Nephron (organoid): ENCODE measurements around the gene ADCK1.

Experiments used
- H3K27ac Mint-ChIP-seq, 3 experiments: 2 replicates each; pipeline ENCODE4 v1.8.0; 2020; ENCODE audit warnings: mixed read lengths in 3 of 3, mild to moderate bottlenecking in 2 of 3, moderate library complexity in 1 of 3
- H3K27me3 Mint-ChIP-seq: 2 replicates; pipeline ENCODE4 v1.8.0; 2021; ENCODE audit warnings: low read depth, mild to moderate bottlenecking, moderate library complexity, mixed read lengths
- H3K36me3 Mint-ChIP-seq: 2 replicates; pipeline ENCODE4 v1.8.0; 2020; ENCODE audit warnings: low read depth, mixed read lengths
- H3K4me1 Mint-ChIP-seq: 2 replicates; pipeline ENCODE4 v1.8.0; 2020; ENCODE audit warnings: mixed read lengths
- H3K4me3 Mint-ChIP-seq, 3 experiments: 2 replicates each; pipeline ENCODE4 v1.8.0; 2020; ENCODE audit warnings: mild to moderate bottlenecking in 3 of 3, mixed read lengths in 3 of 3, moderate library complexity in 2 of 3
- H3K9me3 Mint-ChIP-seq: 2 replicates; pipeline ENCODE4 v1.8.0; 2020; ENCODE audit warnings: mixed read lengths
- TF ChIP-seq, protein P1 (sequence below), 3 experiments: fragments of 200-600 bp; sonication (generic); IDR thresholded peaks; one replicate each; pipeline ENCODE4 v1.5.0; 2021; ENCODE audit warnings: antibody characterized with exemption in 3 of 3; ENCODE audit not compliant: unreplicated experiment in 3 of 3

ADCK1 gene

GRCh38 chr14:77865455-77865854 is 65.5 kb downstream of the ADCK1 start:
- TF ChIP-seq, protein P1, sequence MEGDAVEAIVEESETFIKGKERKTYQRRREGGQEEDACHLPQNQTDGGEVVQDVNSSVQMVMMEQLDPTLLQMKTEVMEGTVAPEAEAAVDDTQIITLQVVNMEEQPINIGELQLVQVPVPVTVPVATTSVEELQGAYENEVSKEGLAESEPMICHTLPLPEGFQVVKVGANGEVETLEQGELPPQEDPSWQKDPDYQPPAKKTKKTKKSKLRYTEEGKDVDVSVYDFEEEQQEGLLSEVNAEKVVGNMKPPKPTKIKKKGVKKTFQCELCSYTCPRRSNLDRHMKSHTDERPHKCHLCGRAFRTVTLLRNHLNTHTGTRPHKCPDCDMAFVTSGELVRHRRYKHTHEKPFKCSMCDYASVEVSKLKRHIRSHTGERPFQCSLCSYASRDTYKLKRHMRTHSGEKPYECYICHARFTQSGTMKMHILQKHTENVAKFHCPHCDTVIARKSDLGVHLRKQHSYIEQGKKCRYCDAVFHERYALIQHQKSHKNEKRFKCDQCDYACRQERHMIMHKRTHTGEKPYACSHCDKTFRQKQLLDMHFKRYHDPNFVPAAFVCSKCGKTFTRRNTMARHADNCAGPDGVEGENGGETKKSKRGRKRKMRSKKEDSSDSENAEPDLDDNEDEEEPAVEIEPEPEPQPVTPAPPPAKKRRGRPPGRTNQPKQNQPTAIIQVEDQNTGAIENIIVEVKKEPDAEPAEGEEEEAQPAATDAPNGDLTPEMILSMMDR (IDR thresholded peaks at IDR 0.05; ENCODE audit: unreplicated experiment in 3 of 3) = no peak
- Mint-ChIP-seq H3K27me3 (peaks cover 3% of the 10 kb centered on the region), H3K36me3 (peaks cover 18% of the 10 kb centered on the region), H3K9me3 (peaks cover 7% of the 10 kb centered on the region), H3K4me3 (no peak overlapping the region), H3K4me1 (no peaks in the 10 kb centered on the region), H3K27ac (no peak overlapping the region)

DNA sequence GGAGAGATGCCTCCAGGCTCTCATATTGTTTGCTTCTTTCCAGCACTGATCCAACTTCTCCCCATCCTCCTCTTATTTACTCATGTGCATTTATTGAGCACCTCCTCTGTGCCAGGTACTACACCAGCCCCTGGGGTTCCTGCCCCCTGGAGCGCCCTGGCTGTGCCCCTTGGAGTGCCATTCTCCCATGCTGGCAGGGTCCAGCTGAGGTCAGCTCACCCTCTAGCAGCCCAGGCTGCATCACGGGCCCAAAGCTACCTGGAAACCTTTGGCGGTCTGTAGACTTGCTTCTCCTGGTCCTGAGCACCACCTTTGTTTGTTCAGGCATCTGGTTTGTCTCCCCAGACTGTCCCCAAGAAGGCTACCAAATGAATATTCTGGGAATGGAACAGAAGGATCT is 67.0 kb downstream of the ADCK1 start:
- Mint-ChIP-seq H3K27ac (no peak overlapping the region), H3K4me3 (no peak overlapping the region), H3K4me1 (no peaks in the 10 kb centered on the region), H3K27me3 (peaks cover 3% of the 10 kb centered on the region), H3K36me3 (peaks cover 18% of the 10 kb centered on the region), H3K9me3 (peaks cover 7% of the 10 kb centered on the region)
- TF ChIP-seq, protein P1 (IDR thresholded peaks at IDR 0.05; ENCODE audit: unreplicated experiment in 3 of 3) = no peak

DNA sequence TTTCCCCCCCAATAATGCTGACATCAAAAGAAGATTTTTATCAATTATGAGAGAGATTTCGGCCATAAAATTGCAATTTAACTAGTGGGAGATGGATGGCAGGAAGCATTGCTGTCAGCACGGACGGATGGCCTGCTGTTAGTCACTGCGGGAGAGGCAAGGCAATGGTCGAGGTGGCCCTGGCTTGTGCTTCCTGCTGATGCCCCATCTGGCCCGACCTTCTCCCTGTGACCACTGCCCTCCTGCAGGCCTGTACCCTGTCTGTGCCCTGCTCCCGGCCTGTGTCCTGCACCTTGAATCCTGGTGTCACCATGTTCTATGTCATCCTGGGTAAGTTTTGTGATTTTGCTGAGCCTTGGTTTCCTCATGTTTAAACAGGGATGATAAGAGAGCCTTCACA is 67.6 kb downstream of the ADCK1 start:
- Mint-ChIP-seq H3K27ac (no peak overlapping the region), H3K27me3 (peaks cover 3% of the 10 kb centered on the region), H3K4me3 (no peak overlapping the region), H3K36me3 (peaks cover 18% of the 10 kb centered on the region), H3K9me3 (peaks cover 7% of the 10 kb centered on the region), H3K4me1 (no peaks in the 10 kb centered on the region)
- TF ChIP-seq, protein P1 (IDR thresholded peaks at IDR 0.05; ENCODE audit: unreplicated experiment in 3 of 3) = no peak

GRCh38 chr14:77868552-77869285 is 68.8 kb downstream of the ADCK1 start:
- Mint-ChIP-seq H3K27me3 (peaks cover 3% of the 10 kb centered on the region), H3K4me1 (no peaks in the 10 kb centered on the region), H3K9me3 (peaks cover 7% of the 10 kb centered on the region), H3K27ac (no peak overlapping the region), H3K4me3 (no peak overlapping the region), H3K36me3 (peaks cover 23% of the 10 kb centered on the region)
- TF ChIP-seq, protein P1 (IDR thresholded peaks at IDR 0.05; ENCODE audit: unreplicated experiment in 3 of 3) = no peak

DNA sequence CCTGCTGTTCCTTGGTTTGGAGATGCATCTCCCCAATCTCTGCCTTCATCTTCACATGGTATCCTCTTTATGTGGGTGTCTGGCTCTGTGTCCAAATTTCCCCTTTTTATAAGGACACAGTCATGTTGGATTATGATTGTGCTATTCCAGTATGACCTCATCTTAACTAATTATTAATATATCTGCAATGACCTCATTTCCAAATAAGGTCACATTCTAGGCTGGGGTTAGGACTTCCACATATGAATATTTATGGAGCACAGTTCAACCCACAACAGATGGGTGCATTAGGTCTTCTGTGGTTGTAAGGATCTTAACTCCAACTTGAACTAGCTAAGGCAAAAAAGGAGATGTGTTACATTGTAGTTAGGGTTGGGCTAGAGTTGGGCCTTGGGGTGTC is 69.4 kb downstream of the ADCK1 start:
- H3K9me3 Mint-ChIP-seq = peaks cover 2% of the 10 kb centered on the region
- no peaks in the 10 kb centered on the region for H3K4me1 Mint-ChIP-seq
- H3K4me3 Mint-ChIP-seq = no peak overlapping the region
- no peak overlapping the region for H3K27ac Mint-ChIP-seq
- H3K36me3 Mint-ChIP-seq = peaks cover 17% of the 10 kb centered on the region
- TF ChIP-seq, protein P1 (IDR thresholded peaks at IDR 0.05; ENCODE audit: unreplicated experiment in 3 of 3) = no peak
- peaks cover 2% of the 10 kb centered on the region for H3K27me3 Mint-ChIP-seq

DNA sequence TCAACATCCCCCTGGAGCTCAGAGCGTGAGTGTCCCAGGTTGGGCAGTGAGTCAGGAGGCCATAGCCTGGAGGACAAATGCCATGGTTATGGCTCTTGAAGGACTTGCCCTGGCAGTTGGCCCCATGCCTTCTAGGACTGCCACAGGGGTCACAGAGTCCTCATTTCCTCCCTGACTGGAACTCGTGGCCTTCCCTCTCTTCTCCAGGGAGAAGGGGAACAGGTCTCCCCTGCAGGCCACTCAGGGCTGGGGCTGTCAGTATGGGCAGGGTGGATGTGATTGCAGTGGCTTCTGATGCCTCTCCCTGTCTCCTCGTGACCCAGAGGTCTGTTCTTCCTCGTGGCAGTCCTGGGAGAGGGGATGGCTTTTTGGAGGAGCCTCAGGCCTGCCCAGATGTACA is 70.7 kb downstream of the ADCK1 start:
- TF ChIP-seq, protein P1 (IDR thresholded peaks at IDR 0.05; ENCODE audit: unreplicated experiment in 3 of 3) = no peak
- Mint-ChIP-seq H3K9me3 (no peaks in the 10 kb centered on the region), H3K4me1 (no peaks in the 10 kb centered on the region), H3K27me3 (peaks cover 4% of the 10 kb centered on the region), H3K36me3 (peaks cover 13% of the 10 kb centered on the region), H3K4me3 (no peak overlapping the region), H3K27ac (no peak overlapping the region)
